NCI-H128 (cell line): ENCODE results near the gene R3HDM4.
"Not testable (repeated sequence)": the region's sequence is repeated elsewhere in the genome, so short reads cannot be mapped to it uniquely, and the experiment has no call there.

Experiments used
- DNase-seq: peaks from one replicate; lab custom pipeline; 2025; ENCODE audit not compliant: unreplicated experiment; lab: John Stamatoyannopoulos, UW

The R3HDM4 gene

DNA sequence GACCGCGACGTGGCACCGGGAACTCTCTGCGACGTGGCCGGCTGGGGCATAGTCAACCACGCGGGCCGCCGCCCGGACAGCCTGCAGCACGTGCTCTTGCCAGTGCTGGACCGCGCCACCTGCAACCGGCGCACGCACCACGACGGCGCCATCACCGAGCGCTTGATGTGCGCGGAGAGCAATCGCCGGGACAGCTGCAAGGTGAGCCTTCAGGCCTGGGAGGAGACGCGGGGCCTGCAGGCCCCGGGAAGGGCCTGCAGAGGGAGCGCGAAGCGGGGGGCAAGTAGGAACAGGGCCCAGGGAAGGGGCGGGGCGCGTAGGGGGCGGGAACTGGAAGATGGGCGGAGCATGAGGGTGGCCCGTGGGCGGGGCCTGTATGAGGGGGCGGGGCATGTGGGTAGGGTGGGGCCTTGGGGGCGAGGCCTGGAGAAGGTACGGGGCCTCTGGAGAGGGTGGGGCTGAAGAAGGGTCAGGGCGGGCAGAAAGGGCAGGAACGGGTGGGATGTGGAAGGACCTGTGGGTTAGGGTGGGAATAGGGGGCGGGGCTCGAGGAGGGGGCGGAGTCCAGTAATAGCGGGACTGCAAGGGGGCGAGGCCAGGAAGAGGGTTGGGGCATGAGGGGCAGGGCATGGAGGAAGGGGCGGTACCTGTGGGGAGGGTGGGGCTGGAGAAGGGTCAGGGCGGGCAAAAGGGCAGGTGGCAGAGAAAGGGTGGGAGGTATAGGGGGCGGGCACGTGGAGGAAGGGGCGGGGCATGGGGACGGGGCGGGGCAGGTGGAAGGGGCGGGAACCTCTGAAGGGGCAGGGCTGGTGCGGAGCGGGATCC lies 51.1 kb downstream of the R3HDM4 start:
- no peak for DNase-seq

DNA sequence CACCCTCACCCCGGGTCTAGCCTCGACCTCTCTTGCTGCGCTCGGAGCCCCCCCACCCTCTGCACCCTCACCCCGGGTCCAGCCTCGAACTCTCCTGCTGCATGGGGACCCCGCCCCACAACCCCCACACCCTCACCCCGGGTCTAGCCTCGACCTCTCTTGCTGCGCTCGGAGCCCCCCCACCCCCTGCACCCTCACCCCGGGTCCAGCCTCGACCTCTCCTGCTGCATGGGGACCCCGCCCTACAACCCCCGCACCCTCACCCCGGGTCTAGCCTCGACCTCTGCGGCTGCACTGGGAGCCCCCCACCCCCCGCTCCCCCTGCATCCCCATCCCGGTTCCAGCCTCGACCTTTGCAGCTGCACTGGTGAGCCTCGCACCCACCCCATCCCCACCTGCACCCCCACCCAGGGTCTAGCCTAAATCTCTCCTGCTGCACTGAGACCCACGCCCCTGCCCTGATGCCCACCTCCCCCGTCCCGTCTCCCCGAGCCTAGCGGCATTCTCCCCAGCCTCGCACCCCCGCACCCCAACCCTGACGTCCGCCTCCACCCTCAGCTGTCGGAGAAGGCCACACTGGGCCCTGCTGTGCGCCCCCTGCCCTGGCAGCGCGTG lies 51.8 kb downstream of the R3HDM4 start:
- no peak for DNase-seq

DNA sequence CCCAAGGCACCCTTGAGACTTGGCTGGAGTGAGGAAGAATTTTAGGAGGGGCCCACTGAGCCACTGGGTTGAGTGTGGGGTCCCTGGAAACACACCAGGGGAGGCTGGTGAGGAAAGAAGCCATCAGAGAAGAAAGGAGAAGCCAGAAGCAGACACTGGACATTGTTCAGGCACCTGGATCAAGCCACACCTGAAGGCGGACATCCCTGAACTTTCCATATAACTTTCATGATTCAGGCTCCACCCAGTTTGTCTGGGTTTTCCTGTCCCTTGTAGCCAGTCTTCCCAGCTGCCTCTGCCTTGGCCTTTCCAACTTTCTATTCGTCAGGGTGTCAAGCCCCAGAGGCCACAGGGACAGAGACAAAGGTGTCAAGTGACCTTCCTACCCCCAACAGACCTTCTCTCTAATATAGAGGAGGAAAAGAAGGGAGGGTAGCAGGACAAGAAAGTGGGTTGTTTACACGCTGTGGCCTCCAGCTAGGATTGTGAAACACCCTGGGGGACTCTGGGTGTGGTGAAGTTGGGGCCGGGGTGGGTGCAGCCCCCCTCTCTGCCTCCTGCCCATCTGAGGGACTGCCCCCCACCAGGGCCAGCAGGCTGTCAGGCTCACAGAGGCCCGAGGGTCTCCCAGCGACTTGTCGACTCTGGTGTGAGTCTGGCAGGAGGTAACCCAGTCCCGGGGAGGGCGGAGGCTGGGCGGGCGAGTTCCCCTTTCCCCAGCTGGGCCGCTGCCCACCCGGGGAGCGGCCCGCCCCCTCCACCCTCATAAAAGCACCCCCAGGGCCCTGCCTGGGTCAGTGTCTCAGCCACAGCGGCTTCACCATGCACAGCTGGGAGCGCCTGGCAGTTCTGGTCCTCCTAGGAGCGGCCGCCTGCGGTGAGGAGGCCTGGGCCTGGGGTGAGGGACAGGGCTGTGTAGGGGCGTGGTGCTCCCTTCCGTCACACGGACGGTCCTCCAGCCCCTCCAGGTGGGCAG lies 53.9 kb downstream of the R3HDM4 start, which contains the start of gene CFD:
CFD (plus strand) TSS at position 797 of the 976 bp plus-strand sequence; CDS start at position 823, 26 bp downstream.
- no peak for DNase-seq

DNA sequence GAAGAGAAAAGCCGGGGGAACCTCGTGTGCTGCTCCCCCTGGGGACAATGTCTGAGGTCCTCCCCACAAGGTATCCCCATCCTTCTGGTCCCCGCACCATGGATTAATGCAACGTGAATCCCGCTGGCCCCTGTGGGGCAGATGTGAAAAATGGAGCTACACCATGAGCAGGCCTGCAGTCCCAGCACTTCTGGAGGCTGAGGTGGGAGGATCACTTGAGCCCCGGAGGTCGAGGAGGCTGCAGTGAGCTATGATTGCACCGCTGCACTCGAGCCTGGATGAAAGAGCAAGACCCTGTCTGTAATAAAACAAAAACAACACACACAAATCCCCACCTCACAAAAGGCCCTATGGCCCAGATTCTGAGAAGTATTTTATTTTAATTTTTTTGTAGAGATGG lies 54.7 kb downstream of the R3HDM4 start:
- no peak for DNase-seq

DNA sequence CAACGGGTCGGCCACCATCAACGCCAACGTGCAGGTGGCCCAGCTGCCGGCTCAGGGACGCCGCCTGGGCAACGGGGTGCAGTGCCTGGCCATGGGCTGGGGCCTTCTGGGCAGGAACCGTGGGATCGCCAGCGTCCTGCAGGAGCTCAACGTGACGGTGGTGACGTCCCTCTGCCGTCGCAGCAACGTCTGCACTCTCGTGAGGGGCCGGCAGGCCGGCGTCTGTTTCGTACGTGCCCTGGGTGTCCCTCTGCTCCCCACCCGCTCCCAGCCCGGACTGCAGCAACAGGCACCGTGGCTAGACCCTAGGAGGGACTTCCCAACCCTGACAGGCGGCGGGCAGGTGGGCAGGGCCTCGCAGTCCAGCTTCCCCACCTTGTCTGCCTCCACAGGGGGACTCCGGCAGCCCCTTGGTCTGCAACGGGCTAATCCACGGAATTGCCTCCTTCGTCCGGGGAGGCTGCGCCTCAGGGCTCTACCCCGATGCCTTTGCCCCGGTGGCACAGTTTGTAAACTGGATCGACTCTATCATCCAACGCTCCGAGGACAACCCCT lies 57.4 kb downstream of the R3HDM4 start:
- DNase-seq = no peak

DNA sequence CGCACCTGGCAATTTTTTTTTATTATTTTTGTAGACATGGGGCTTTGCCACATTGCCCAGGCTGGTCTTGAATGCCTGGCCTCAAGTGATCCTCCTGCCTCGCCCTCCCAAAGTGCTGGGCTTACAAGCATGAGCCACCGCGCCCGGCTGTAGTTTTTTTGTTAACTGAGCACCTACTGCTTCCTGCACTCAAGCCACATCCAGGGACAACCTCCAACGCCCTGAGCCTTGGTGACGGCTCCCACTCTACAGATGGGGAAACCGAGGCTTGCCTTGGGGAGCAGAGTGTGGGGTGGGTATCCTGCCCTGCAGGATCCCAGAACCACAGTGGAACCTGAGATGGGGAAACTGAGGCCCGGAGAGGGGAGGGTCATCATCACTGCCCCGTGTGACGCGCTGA lies 57.9 kb downstream of the R3HDM4 start:
- no peak for DNase-seq

DNA sequence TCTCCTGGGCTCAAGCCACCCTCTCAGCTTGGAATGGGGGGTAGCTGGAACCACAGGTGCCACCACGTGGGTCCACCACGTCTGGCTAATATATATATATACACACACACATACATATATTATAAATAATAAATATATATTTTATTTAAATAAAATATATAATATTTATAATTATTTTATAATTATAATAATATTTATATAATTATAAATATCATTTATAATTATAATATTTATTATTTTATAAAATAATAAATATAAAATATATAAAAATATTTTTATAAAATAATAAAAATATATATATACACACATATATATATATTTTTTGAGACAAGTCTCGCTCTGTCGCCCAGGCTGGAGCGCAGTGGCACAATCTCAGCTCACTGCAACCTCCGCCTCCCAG lies 58.5 kb downstream of the R3HDM4 start:
- DNase-seq = no peak

DNA sequence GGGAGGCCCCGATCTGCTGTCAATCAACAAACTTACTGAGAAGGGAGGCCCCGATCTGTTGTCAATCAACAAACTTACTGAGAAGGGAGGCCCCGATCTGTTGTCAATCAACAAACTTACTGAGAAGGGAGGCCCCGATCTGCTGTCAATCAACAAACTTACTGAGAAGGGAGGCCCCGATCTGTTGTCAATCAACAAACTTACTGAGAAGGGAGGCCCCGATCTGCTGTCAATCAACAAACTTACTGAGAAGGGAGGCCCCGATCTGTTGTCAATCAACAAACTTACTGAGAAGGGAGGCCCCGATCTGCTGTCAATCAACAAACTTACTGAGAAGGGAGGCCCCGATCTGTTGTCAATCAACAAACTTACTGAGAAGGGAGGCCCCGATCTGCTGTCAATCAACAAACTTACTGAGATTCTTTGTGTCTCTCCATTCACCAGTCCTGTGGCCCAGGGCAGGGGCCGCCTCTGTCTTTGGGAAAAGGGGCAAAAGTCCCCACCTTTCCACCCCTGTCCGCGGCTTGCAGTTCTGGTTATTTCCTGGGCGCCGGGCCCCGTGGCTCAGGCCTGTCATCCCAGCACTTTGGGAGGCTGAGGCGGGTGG lies 59.3 kb downstream of the R3HDM4 start:
- not testable (repeated sequence) for DNase-seq

DNA sequence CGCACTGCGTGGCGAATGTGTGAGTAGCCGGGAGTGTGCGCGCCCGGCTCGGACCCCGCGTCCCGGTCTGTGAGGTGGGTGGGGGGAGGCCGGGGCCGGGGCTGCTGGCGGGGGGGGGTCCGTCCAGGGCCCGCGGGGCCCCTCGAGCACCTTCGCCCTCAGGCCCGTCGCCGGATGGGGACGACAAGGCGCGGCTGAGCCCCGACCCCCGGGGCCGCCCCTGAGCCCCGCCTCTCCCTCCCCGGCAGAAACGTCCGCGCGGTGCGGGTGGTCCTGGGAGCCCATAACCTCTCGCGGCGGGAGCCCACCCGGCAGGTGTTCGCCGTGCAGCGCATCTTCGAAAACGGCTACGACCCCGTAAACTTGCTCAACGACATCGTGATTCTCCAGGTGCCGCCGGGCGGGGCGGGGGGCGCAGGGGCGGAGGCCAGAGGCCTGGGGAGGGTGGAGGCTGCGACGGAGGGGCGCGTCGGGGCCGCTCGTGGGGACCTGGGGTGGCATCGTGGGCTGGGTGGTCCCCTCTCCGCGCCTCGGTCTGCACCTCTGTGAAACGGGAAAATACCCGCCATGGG lies 59.9 kb downstream of the R3HDM4 start:
- DNase-seq = no peak

DNA sequence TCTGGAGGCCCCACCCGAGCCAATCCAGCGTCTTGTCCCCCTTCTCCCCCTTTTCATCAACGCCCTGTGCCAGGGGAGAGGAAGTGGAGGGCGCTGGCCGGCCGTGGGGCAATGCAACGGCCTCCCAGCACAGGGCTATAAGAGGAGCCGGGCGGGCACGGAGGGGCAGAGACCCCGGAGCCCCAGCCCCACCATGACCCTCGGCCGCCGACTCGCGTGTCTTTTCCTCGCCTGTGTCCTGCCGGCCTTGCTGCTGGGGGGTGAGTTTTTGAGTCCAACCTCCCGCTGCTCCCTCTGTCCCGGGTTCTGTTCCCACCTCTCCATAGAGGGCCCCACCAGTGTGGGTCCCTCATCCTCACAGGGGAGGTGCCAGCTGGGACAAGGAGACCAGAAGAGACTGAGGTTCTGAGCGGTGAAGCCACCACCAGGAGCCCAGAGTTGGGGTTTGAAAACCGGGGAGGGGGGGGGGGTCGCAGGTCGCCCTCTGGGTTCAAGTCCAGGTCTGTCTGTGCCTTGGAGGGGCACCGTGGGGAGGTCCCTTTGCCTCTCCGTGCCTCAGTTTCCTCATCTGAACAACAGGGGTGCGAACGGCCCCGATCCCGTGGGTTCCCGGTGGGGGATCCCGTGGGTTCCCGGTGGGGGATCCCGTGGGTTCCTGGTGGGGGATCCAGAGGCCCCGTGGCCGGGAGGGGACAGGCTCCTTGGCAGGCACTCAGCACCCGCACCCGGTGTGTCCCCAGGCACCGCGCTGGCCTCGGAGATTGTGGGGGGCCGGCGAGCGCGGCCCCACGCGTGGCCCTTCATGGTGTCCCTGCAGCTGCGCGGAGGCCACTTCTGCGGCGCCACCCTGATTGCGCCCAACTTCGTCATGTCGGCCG lies 60.6 kb downstream of the R3HDM4 start, which contains the start of gene ELANE:
ELANE (plus strand) TSS at position 168 of the 878 bp plus-strand sequence; CDS start at position 194, 26 bp downstream.
- no peak for DNase-seq

DNA sequence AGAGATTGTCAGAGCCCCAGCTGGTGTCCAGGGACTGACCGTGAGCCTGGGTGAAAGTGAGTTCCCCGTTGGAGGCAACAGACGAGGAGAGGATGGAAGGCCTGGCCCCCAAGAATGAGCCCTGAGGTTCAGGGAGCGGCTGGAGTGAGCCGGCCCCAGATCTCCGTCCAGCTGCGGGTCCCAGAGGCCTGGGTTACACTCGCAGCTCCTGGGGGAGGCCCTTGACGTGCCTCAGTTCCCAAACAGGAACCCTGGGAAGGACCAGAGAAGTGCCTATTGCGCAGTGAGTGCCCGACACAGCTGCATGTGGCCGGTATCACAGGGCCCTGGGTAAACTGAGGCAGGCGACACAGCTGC lies 62.1 kb downstream of the R3HDM4 start:
- DNase-seq = no peak

DNA sequence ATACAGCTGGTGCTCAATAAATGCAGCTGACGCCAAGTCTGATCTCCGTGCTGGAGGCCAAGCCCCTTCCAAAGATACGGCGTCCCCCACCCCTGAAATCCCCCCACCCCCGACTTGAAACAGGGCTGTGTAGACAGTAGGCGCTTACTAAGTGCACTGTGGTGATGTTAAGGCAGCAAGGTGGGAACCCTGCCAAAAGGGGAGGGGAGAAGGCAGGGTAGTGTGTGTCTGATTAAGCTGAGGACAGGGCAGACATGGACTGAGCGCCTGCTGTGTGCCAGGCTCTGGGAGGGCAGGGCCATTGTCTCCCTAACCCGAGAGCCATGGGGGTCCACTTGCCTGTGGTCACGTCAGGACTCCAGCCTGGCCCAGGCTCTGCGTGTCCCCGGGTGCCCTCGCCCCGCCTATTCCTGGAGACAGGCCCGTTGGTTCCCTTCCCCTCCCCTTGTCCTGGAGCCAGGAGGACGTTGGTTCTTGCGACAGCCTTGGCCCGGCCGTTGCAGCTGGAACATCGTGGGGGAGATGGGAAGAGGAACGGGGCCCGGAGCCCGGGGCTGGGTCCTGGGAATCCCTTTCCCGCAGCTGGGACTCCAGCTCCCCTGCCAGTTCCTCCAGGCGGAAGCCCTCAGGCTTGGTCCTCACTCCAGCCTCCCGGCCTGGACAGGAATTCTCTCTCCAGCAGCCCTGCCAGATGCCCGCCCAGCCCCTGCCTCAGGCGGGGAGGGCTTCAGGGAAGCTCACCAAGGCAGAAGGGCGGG lies 62.6 kb downstream of the R3HDM4 start:
- no peak for DNase-seq

DNA sequence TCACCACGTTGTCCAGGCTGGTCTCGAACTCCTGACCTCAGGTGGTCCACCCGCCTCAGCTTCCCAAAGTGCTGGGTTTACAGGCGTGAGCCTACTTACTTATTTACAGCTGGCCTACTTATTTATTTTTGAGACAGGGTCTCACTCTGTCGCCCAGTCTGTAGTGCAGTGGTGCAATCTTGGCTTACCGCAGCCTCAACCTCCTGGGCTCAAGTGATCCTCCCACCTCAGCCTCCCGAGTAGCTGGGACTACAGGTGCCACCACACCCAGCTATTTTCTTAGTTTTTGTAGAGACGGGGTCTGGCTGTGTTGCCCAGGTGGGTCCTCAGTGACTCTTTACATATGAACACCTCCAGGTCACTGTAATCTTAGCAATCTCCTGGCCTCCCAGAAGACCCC lies 63.8 kb downstream of the R3HDM4 start:
- not testable (repeated sequence) for DNase-seq

DNA sequence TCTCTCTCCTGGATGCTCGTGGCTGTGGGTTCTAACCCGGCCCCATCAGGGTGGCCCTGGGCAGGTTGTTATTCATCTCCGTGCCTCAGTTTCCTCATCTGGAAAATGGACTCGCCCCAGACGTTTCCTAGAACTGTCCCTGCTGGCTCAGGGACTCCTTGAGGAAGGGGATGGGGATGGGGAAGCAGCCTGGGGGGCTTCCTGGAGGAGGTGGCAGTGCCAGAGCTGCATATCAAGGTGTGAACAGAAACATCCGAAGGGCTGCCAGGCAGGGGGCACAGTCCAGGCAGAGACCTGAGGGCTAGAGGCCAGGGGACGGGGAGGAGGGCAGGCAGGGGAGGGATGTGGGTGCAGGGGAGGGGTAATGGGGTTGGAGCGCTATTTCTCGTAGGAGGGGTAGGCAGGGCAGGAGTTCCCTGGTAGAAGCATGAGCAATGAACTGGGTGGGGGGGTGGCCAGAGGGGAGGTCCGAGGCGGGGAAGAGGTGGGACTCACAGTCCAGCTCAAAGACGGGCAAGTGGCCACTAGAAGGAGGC lies 64.6 kb downstream of the R3HDM4 start:
- no peak for DNase-seq
